ENCODE results near the gene GSX2. TPM values are rescaled to one million over a fixed set of nuclear protein-coding genes. Genes with fewer than 3 reads are reported as not detected.

GSX2 gene
- total and polyA plus RNA-seq, 2 of the 13 experiments (the other 11 are each of a cell fraction or from before 2014, with no cell fraction given) = not detected

- TF ChIP-seq TMF1 (CRISPR knock-in tag; IDR thresholded peaks at IDR 0.05; ENCODE audit: low read depth) (0 out of 2 replicates have a peak, but pooled peaks have one; percentile 63), ARHGAP35 (CRISPR knock-in tag; IDR thresholded peaks at IDR 0.05; ENCODE audit: borderline replicate concordance) (no peak), POLR2AphosphoS5 (IDR thresholded peaks at IDR 0.05; ENCODE audit: low read depth, low read length) (no peak), RNF219 (CRISPR knock-in tag; IDR thresholded peaks at IDR 0.05) (no peak), CHD2 (IDR thresholded peaks at IDR 0.05; ENCODE audit: low read depth, low read length) (no peak), TRIM24 (CRISPR knock-in tag; IDR thresholded peaks at IDR 0.05) (no peak), POGZ (CRISPR knock-in tag; IDR thresholded peaks at IDR 0.05) (no peak), ZNF891 (CRISPR knock-in tag; IDR thresholded peaks at IDR 0.05) (no peak), KDM3A (CRISPR knock-in tag; IDR thresholded peaks at IDR 0.05; ENCODE audit: low read depth) (no peak), ZNF264 (CRISPR knock-in tag; IDR thresholded peaks at IDR 0.05) (no peak), HNRNPL (IDR thresholded peaks at IDR 0.05; ENCODE audit: low read depth, low read length) (no peak), PAF1 (CRISPR knock-in tag; IDR thresholded peaks at IDR 0.05) (no peak), ZBTB7B (CRISPR knock-in tag; IDR thresholded peaks at IDR 0.05) (no peak), ZNF552 (CRISPR knock-in tag; IDR thresholded peaks at IDR 0.05; ENCODE audit: borderline replicate concordance) (0 out of 2 replicates have a peak, but pooled peaks have one; percentile 27), TBX2 (CRISPR knock-in tag; IDR thresholded peaks at IDR 0.05; ENCODE audit: borderline replicate concordance) (no peak; the same call in 1 of the 2 replicates), ZNF382 (CRISPR knock-in tag; IDR thresholded peaks at IDR 0.05; ENCODE audit: borderline replicate concordance) (no peak), JARID2 (CRISPR knock-in tag; IDR thresholded peaks at IDR 0.05; ENCODE audit: insufficient replicate concordance) (no peak), ZNF687 (CRISPR knock-in tag; IDR thresholded peaks at IDR 0.05) (peak; percentile 57; the same call in 1 of the 2 replicates), DZIP1 (CRISPR knock-in tag; IDR thresholded peaks at IDR 0.05) (no peak), SP140L (CRISPR knock-in tag; IDR thresholded peaks at IDR 0.05; ENCODE audit: borderline replicate concordance) (no peak), CBX2 (IDR thresholded peaks at IDR 0.05; ENCODE audit: low read depth, low read length) (no peak), CBX2 (CRISPR knock-in tag; IDR thresholded peaks at IDR 0.05; ENCODE audit: low read depth) (no peak)
Observed at GRCh38 chr4:54090804-54091623, 8.9 kb upstream of the GSX2 start (continued).

All from HepG2 (cell line).